ENCODE data around the gene RPL28. TPM values are rescaled to one million over a fixed set of nuclear protein-coding genes. Genes with fewer than 3 reads are reported as not detected.

The RPL28 gene
- total RNA-seq, 1 experiment from 2014 or later = 2,505 TPM

DNA sequence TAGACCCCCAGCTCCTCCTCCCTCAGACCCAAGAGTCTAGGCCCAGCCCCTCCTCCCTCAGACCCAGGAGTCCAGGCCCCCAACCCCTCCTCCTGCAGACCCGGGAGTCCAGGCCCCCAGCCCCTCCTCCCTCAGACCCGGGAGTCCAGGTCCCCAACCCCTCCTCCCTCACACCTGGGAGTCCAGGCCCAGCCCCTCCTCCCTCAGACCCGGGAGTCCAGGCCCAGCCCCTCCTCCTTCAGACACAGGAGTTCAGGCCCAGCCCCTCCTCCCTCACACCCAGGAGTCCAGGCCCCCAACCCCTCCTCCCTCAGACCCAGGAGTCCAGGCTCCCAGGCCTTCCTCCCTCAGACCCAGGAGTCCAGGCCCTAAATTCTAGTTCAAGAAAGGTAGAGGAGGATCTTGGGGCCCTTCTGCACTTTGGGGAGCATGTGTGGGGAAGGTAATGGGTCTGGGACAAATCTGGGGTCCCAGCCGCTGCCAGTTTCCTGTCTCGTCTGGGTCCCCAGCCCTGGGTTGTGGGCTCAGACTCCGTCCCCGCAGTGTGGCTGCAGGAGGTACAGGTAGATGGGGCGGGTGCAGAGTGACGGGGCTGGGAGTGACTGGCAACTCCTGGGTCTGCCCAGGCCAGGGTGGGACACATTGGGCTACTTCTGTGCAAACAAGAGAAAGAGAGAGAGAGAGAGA is 12.3 kb upstream of the RPL28 start:
- POLR2A ChIA-PET = interaction anchor here (1.2 kb wide), 1 partner anchor 11 kb away, joined by 3 read pairs; the partner anchor contains the start of gene TMEM238
- H3K4me3 Mint-ChIP-seq = peak overlapping the region; percentile 57
- peaks cover 43% of the 10 kb centered on the region for H3K4me1 Mint-ChIP-seq
- TF ChIP-seq, protein P1, sequence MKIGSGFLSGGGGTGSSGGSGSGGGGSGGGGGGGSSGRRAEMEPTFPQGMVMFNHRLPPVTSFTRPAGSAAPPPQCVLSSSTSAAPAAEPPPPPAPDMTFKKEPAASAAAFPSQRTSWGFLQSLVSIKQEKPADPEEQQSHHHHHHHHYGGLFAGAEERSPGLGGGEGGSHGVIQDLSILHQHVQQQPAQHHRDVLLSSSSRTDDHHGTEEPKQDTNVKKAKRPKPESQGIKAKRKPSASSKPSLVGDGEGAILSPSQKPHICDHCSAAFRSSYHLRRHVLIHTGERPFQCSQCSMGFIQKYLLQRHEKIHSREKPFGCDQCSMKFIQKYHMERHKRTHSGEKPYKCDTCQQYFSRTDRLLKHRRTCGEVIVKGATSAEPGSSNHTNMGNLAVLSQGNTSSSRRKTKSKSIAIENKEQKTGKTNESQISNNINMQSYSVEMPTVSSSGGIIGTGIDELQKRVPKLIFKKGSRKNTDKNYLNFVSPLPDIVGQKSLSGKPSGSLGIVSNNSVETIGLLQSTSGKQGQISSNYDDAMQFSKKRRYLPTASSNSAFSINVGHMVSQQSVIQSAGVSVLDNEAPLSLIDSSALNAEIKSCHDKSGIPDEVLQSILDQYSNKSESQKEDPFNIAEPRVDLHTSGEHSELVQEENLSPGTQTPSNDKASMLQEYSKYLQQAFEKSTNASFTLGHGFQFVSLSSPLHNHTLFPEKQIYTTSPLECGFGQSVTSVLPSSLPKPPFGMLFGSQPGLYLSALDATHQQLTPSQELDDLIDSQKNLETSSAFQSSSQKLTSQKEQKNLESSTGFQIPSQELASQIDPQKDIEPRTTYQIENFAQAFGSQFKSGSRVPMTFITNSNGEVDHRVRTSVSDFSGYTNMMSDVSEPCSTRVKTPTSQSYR (CRISPR knock-in tag; IDR thresholded peaks at IDR 0.05) = no peak
- TF ChIP-seq ERG (CRISPR knock-in tag; IDR thresholded peaks at IDR 0.05) (no peak), NFE2L1 (CRISPR knock-in tag; IDR thresholded peaks at IDR 0.05) (no peak), ZNF416 (CRISPR knock-in tag; IDR thresholded peaks at IDR 0.05) (no peak), KAT7 (CRISPR knock-in tag; IDR thresholded peaks at IDR 0.05; ENCODE audit: borderline replicate concordance) (no peak), MLX (CRISPR knock-in tag; IDR thresholded peaks at IDR 0.05) (no peak), OVOL2 (CRISPR knock-in tag; IDR thresholded peaks at IDR 0.05; ENCODE audit: borderline replicate concordance) (no peak)
- TF ChIP-seq, protein P2, sequence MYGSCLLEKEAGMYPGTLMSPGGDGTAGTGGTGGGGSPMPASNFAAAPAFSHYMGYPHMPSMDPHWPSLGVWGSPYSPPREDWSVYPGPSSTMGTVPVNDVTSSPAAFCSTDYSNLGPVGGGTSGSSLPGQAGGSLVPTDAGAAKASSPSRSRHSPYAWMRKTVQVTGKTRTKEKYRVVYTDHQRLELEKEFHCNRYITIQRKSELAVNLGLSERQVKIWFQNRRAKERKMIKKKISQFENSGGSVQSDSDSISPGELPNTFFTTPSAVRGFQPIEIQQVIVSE (CRISPR knock-in tag; IDR thresholded peaks at IDR 0.05; ENCODE audit: borderline replicate concordance) = no peak
- TF ChIP-seq, protein P3, sequence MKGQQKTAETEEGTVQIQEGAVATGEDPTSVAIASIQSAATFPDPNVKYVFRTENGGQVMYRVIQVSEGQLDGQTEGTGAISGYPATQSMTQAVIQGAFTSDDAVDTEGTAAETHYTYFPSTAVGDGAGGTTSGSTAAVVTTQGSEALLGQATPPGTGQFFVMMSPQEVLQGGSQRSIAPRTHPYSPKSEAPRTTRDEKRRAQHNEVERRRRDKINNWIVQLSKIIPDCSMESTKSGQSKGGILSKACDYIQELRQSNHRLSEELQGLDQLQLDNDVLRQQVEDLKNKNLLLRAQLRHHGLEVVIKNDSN (CRISPR knock-in tag; IDR thresholded peaks at IDR 0.05) = no peak
- no peaks in the 10 kb centered on the region for H3K9me3 Mint-ChIP-seq
- H3K36me3 Mint-ChIP-seq = no peaks in the 10 kb centered on the region
- no peak for ATAC-seq
- peaks cover 65% of the 10 kb centered on the region for H3K27me3 Mint-ChIP-seq (ENCODE audit: low read depth)
- 0 out of 2 replicates have a peak overlapping the region, but pooled peaks have one; percentile 8 for H3K27ac Mint-ChIP-seq
- no peak for DNase-seq (ENCODE audit: low spot score)
- CTCF ChIA-PET = interaction anchor here (0.8 to 1.5 kb wide), 3 partner anchors 10 to 72 kb away, joined by 3 to 5 read pairs (median 4); partner anchors contain the start of gene TMEM238

GRCh38 chr19:55373993-55374757 is 11.6 kb upstream of the RPL28 start:
- peaks cover 47% of the 10 kb centered on the region for H3K4me1 Mint-ChIP-seq
- H3K27ac Mint-ChIP-seq = 0 out of 2 replicates have a peak overlapping the region, but pooled peaks have one; percentile 8
- ChIA-PET CTCF (no interaction called here), POLR2A (interaction anchor here (1.5 kb wide), 1 partner anchor 25 kb away, joined by 15 read pairs; no protein-coding TSS in a partner anchor)
- no peaks in the 10 kb centered on the region for H3K9me3 Mint-ChIP-seq
- peak overlapping the region; percentile 57 for H3K4me3 Mint-ChIP-seq
- no peak for ATAC-seq
- no peaks in the 10 kb centered on the region for H3K36me3 Mint-ChIP-seq
- DNase-seq (ENCODE audit: low spot score) = no peak
- H3K27me3 Mint-ChIP-seq (ENCODE audit: low read depth) = peaks cover 63% of the 10 kb centered on the region
- TF ChIP-seq, protein P4, sequence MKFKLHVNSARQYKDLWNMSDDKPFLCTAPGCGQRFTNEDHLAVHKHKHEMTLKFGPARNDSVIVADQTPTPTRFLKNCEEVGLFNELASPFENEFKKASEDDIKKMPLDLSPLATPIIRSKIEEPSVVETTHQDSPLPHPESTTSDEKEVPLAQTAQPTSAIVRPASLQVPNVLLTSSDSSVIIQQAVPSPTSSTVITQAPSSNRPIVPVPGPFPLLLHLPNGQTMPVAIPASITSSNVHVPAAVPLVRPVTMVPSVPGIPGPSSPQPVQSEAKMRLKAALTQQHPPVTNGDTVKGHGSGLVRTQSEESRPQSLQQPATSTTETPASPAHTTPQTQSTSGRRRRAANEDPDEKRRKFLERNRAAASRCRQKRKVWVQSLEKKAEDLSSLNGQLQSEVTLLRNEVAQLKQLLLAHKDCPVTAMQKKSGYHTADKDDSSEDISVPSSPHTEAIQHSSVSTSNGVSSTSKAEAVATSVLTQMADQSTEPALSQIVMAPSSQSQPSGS (CRISPR knock-in tag; IDR thresholded peaks at IDR 0.05; ENCODE audit: borderline replicate concordance, low read depth) = no peak
- TF ChIP-seq AR (CRISPR knock-in tag; IDR thresholded peaks at IDR 0.05) (no peak), NR1H2 (CRISPR knock-in tag; IDR thresholded peaks at IDR 0.05) (no peak), MXD4 (CRISPR knock-in tag; IDR thresholded peaks at IDR 0.05; ENCODE audit: borderline replicate concordance) (no peak), CREB1 (CRISPR knock-in tag; IDR thresholded peaks at IDR 0.05) (no peak), NFE2L1 (CRISPR knock-in tag; IDR thresholded peaks at IDR 0.05) (no peak), ZNF512 (CRISPR knock-in tag; IDR thresholded peaks at IDR 0.05; ENCODE audit: borderline replicate concordance) (no peak), E2F1 (CRISPR knock-in tag; IDR thresholded peaks at IDR 0.05) (no peak)
- TF ChIP-seq, protein P3 (CRISPR knock-in tag; IDR thresholded peaks at IDR 0.05) = no peak
